ENCODE results near the gene UNKL.

GRCh38 chr16:1457489-1458245 lies 43.2 kb upstream of the UNKL start:
- TF ChIP-seq CTCF (IDR thresholded peaks at IDR 0.05) (no peak), POLR2A (IDR thresholded peaks at IDR 0.05) (no peak)
